ENCODE data around the gene SERINC4. TPM values are rescaled to one million over a fixed set of nuclear protein-coding genes. Genes with fewer than 3 reads are reported as not detected.
A peak's percentile ranks its signal among the peaks of the same experiment; 100 is the strongest.
"Not testable (repeated sequence)": the region's sequence is repeated elsewhere in the genome, so short reads cannot be mapped to it uniquely, and the experiment has no call there.

SERINC4 gene
- total RNA-seq, 2 donors from 2014 or later = 0.18 TPM; not detected in 1

DNA sequence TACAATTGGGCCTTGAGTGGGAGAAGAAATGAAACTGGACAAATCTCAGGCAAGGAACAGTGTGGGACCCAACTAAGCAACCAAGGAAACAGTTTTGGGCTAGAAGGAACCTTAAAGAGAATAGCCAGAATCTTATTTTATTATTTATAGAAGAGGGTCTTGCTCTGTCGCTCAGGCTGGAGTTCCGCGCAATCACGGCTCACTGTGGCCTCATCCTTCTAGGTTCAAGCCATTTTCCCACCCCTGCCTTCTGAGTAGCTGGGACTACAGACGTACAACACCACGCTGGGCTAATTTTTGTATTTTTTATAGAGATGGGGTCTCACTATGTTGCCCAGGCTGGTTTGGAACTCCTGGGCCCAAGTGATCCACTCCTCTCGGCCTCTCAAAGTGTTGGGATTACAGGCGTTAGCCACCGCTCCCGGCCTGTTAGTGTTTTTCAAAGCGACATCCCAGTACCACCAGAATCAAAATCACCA, 26.0 kb upstream of the SERINC4 start:
- H3K4me3 Mint-ChIP-seq = peak overlapping the region; percentile 69
- no peak overlapping the region for H3K27ac Mint-ChIP-seq
- no peaks in the 10 kb centered on the region for H3K4me1 Mint-ChIP-seq
- H3K36me3 Mint-ChIP-seq (ENCODE audit: low read depth) = peaks cover 17% of the 10 kb centered on the region
- H3K27me3 ChIP-seq (ENCODE audit: control insufficient read depth, insufficient read depth, low read length, poor library complexity, severe bottlenecking) = no peaks in the 10 kb centered on the region
- H3K4me3 ChIP-seq (ENCODE audit: low read length) = peak overlapping the region; percentile 73
- peaks cover 7% of the 10 kb centered on the region for H3K9me3 ChIP-seq (ENCODE audit: control insufficient read depth, low read length)
- H3K4me1 ChIP-seq (ENCODE audit: control insufficient read depth, insufficient read depth, low read length) = no peaks in the 10 kb centered on the region
- H3K27me3 Mint-ChIP-seq (ENCODE audit: insufficient read depth) = peaks cover 3% of the 10 kb centered on the region
- TF ChIP-seq, protein P1, sequence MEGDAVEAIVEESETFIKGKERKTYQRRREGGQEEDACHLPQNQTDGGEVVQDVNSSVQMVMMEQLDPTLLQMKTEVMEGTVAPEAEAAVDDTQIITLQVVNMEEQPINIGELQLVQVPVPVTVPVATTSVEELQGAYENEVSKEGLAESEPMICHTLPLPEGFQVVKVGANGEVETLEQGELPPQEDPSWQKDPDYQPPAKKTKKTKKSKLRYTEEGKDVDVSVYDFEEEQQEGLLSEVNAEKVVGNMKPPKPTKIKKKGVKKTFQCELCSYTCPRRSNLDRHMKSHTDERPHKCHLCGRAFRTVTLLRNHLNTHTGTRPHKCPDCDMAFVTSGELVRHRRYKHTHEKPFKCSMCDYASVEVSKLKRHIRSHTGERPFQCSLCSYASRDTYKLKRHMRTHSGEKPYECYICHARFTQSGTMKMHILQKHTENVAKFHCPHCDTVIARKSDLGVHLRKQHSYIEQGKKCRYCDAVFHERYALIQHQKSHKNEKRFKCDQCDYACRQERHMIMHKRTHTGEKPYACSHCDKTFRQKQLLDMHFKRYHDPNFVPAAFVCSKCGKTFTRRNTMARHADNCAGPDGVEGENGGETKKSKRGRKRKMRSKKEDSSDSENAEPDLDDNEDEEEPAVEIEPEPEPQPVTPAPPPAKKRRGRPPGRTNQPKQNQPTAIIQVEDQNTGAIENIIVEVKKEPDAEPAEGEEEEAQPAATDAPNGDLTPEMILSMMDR (conservative IDR thresholded peaks at IDR 0.05) = no peak
- peaks cover 12% of the 10 kb centered on the region for H3K36me3 ChIP-seq (ENCODE audit: control insufficient read depth, insufficient read depth, low read length)
- H3K9ac ChIP-seq (ENCODE audit: extremely low read depth, low read length, poor library complexity, severe bottlenecking) = no peak overlapping the region
- H3K9me3 Mint-ChIP-seq = peaks cover 4% of the 10 kb centered on the region
- H3K27ac ChIP-seq (ENCODE audit: low read depth, low read length) = no peak overlapping the region
- WGBS, 2 experiments (ENCODE audit: insufficient coverage in 1 of 2, insufficient read length in 1 of 2) = 98 to 100% methylated on average over 5 to 11 of the region's 11 CpGs
- no peak for DNase-seq

DNA sequence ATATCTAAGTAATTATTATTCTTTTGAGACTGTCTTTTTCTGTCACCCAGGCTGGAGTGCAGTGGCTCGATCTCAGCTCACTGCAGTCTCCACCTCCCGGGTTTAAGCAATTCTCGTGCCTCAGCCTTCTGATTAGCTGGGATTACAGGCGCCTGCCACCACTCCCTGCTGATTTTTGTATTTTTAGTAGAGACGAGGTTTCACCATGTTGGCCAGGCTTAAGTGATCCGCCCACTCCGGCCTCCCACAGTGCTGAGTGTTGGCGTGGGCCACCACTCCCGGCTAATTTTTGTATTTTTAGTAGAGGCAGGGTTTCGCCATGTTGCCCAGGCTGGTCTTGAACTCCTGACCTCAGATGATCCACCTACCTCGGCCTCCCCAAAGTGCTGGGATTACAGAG, 25.3 kb upstream of the SERINC4 start:
- H3K9ac ChIP-seq (ENCODE audit: extremely low read depth, low read length, poor library complexity, severe bottlenecking); H3K4me3 Mint-ChIP-seq: not testable (repeated sequence)
- WGBS, 2 experiments (ENCODE audit: insufficient coverage in 1 of 2, insufficient read length in 1 of 2) = 79 to 93% methylated on average over 6 to 11 of the region's 11 CpGs

DNA sequence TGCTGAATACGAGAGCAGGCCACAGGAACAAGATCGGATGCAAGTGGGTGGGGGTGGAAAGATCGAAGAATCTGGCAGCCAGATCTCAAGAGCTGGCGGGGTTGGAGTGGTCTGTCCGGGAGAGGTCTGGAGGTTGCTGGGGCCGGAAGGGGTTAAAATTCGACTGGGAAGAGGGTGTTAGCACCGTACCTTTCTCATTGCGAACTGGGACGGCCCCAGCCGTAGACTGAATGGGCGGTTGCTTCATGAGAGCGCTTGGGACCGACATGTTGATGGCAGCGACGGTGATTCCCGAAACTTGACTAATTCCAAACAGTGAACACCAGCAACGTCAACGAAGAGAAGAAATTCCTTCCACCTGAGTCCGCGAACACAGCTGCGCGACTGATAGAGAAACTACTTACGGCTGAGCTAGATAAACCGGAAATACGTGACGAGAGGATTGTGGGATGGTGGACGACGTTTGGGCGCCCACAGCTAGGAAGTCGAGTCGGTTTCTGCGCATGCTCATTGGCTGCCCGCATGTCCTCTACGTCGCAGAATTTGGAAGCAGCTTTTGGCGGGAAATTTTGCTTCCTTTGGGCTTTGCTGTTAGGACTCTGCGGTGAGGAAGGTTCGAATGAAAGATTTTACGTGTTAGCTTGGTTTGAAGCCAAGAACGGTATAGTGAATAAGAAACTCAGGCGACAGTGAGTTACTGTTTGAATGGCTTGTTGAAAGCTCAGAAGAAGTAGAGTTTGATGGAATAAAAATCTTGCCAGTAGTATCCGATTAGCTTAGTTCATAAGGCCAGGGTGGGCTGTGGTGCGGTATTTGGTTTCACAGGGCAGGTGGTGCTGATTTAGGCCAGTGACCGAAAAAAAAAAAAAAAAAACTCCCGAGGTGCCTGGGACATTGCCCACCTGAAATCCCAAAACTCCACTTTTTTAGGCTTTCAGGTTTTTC, 24.6 kb upstream of the SERINC4 start, which contains the start of gene MFAP1:
Gene MFAP1 (minus strand): TSS at position 389 of the 945 bp plus-strand sequence. CDS start 121 bp downstream, at position 268.
- peak within 1 kb of the TSS; percentile 87 for H3K4me3 ChIP-seq (ENCODE audit: low read length)
- Mint-ChIP-seq H3K4me1 (no peaks in the 10 kb centered on the region), H3K36me3 (ENCODE audit: low read depth) (peaks cover 25% of the 10 kb centered on the region), H3K27ac (peak within 1 kb of the TSS; percentile 100), H3K9me3 (peaks cover 4% of the 10 kb centered on the region), H3K27me3 (ENCODE audit: insufficient read depth) (peaks cover 3% of the 10 kb centered on the region), H3K4me3 (peak within 1 kb of the TSS; percentile 98)
- H3K4me1 ChIP-seq (ENCODE audit: control insufficient read depth, insufficient read depth, low read length) = no peaks in the 10 kb centered on the region
- WGBS, 2 experiments (ENCODE audit: insufficient coverage in 1 of 2, insufficient read length in 1 of 2) = 10 to 11% methylated on average over 23 to 45 of the region's 46 CpGs
- peaks cover 22% of the 10 kb centered on the region for H3K36me3 ChIP-seq (ENCODE audit: control insufficient read depth, insufficient read depth, low read length)
- TF ChIP-seq, protein P1 (conservative IDR thresholded peaks at IDR 0.05) = no peak
- peak; percentile 94 for DNase-seq
- peaks cover 7% of the 10 kb centered on the region for H3K9me3 ChIP-seq (ENCODE audit: control insufficient read depth, low read length)
- H3K27ac ChIP-seq (ENCODE audit: low read depth, low read length) = no peak within 1 kb of the TSS
- H3K27me3 ChIP-seq (ENCODE audit: control insufficient read depth, insufficient read depth, low read length, poor library complexity, severe bottlenecking) = no peaks in the 10 kb centered on the region
- peak within 1 kb of the TSS; percentile 70 for H3K9ac ChIP-seq (ENCODE audit: extremely low read depth, low read length, poor library complexity, severe bottlenecking)

More for the DNA sequence above, 25.3 kb upstream of the SERINC4 start:
- H3K36me3 Mint-ChIP-seq (ENCODE audit: low read depth) = peaks cover 21% of the 10 kb centered on the region
- not testable (repeated sequence) for H3K4me1 ChIP-seq (ENCODE audit: control insufficient read depth, insufficient read depth, low read length); H3K27me3 ChIP-seq (ENCODE audit: control insufficient read depth, insufficient read depth, low read length, poor library complexity, severe bottlenecking); H3K27ac ChIP-seq (ENCODE audit: low read depth, low read length); H3K27ac Mint-ChIP-seq; H3K9me3 Mint-ChIP-seq; H3K9me3 ChIP-seq (ENCODE audit: control insufficient read depth, low read length); H3K4me3 ChIP-seq (ENCODE audit: low read length); DNase-seq; H3K27me3 Mint-ChIP-seq (ENCODE audit: insufficient read depth); H3K4me1 Mint-ChIP-seq
- peaks cover 19% of the 10 kb centered on the region for H3K36me3 ChIP-seq (ENCODE audit: control insufficient read depth, insufficient read depth, low read length)

Data from endodermal cell (in vitro differentiated cells).